Activated T-helper 1 cell treated with anti-CD3 and anti-CD28 coated beads, Interleukin-12 subunit alpha, Interleukin-12 subunit beta, Interleukin-2, Interleukin-4 antibody, amounts not matched to agents 30 ng/mL and 10 ng/mL and 1 ng/mL, durations not matched to agents 14 hours and 24 hours and 36 hours (primary cell): ENCODE results near the gene PAWR. TPM values are rescaled to one million over a fixed set of nuclear protein-coding genes. Genes with fewer than 3 reads are reported as not detected.

Experiments
- DNase-seq: peaks from one replicate; pipeline ENCODE4 v3.0.0; 2021; ENCODE audit warnings: low spot score
- H3K27ac Mint-ChIP-seq: one replicate; pipeline ENCODE4 v1.8.0; 2021; ENCODE audit warnings: mild to moderate bottlenecking, mixed read lengths
- H3K27me3 Mint-ChIP-seq: one replicate; pipeline ENCODE4 v1.8.0; 2022; ENCODE audit warnings: mild to moderate bottlenecking, moderate library complexity, mixed read lengths; ENCODE audit not compliant: insufficient read depth
- H3K36me3 Mint-ChIP-seq: one replicate; pipeline ENCODE4 v1.8.0; 2021; ENCODE audit warnings: low read depth, mixed read lengths
- H3K4me1 Mint-ChIP-seq: one replicate; pipeline ENCODE4 v1.8.0; 2021; ENCODE audit warnings: low read depth, mixed read lengths
- H3K4me3 Mint-ChIP-seq: one replicate; pipeline ENCODE4 v1.8.0; 2021; ENCODE audit warnings: mild to moderate bottlenecking, moderate library complexity, mixed read lengths
- H3K9me3 Mint-ChIP-seq: one replicate; pipeline ENCODE4 v1.8.0; 2021; ENCODE audit warnings: mixed read lengths
- intact Hi-C: fragments of 100-400 bp; cut with micrococcal nuclease; formaldehyde crosslinking; loops from one replicate; pipeline ENCODE4 v1.15.1; 2024
- total RNA-seq: library from RNA; stranded (reverse); gene quantifications from 2 replicates; pipeline ENCODE4 v1.2.3, GENCODE V29; 2022

The PAWR gene
- total RNA-seq, 1 donor from 2014 or later, result 6.1 TPM

DNA sequence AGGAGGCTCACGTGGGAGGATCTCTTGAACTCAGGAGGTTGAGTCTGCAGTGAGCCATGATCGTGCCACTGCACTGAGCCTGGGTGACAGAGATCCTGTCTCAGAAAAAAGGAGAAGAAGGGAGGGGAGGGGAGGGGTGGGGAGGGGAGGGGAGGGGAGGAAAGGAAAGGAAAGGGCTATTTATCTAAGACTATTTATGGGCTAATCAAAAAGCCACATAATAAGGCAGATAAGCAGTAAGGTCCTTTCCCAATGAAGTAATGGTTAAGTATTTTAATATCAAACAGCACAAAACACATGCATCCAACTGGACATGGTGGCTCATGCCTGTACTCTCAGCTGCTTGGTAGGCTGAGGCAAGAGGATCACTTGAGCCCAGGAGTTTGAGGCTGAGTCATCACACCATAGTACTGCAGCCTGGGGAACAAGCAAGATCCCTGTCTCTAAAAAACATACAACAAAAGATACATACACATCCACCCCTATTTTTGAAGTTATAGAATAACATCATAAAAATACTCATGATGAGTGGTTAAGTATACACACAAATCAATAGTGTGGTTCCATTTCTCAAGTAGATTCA lies 9.7 kb downstream of the PAWR start:
- intact Hi-C loops, result no loop called here
- Mint-ChIP-seq H3K4me1 (no peaks in the 10 kb centered on the region), H3K27me3 (peaks cover 6% of the 10 kb centered on the region), H3K27ac (no peak overlapping the region), H3K4me3 (no peak overlapping the region), H3K9me3 (no peaks in the 10 kb centered on the region), H3K36me3 (no peaks in the 10 kb centered on the region)
- no peak for DNase-seq

DNA sequence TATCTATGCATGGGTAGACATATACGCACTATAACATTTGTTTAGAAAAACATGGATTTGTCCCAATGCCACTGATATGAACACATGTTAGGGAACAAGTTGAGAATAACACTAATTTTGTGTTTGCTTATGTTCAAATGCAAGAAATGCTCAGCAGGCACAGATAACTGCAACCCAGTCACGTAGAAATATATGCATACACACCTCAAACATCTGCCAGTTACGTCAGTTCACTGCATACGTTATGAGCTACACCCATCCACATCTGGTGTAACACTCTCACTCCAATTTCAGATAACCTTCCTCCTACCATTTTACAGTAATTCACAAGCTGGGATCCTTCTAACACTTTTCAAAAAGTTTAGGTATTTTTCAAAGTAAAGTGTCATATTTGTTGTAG lies 10.7 kb downstream of the PAWR start:
- Mint-ChIP-seq H3K9me3 (no peaks in the 10 kb centered on the region), H3K27me3 (peaks cover 5% of the 10 kb centered on the region), H3K4me1 (no peaks in the 10 kb centered on the region), H3K4me3 (no peak overlapping the region), H3K27ac (no peak overlapping the region), H3K36me3 (no peaks in the 10 kb centered on the region)
- no peak for DNase-seq
- intact Hi-C loops, result no loop called here

DNA sequence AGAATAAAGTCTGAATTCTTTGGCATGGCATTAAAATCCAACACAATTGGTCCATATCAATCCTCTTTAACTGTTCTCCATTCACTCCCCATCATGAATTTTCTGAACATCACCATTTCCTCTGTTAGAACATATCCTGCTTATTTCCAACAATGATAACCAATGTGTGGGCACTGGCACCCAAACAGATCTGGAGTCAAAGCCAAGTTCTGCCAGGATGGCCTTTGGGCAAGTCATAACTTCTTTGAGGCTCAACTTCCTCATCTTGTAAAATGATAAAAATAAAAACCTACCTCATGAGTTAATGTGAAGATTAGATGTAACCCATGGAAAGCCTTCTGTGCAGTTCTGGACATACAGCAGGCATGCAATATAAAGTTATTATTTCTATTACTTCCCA lies 12.5 kb downstream of the PAWR start:
- Mint-ChIP-seq H3K36me3 (no peaks in the 10 kb centered on the region), H3K27ac (no peak overlapping the region), H3K27me3 (peaks cover 5% of the 10 kb centered on the region), H3K4me1 (no peaks in the 10 kb centered on the region), H3K4me3 (no peak overlapping the region), H3K9me3 (no peaks in the 10 kb centered on the region)
- DNase-seq, result no peak
- intact Hi-C loops, result no loop called here

DNA sequence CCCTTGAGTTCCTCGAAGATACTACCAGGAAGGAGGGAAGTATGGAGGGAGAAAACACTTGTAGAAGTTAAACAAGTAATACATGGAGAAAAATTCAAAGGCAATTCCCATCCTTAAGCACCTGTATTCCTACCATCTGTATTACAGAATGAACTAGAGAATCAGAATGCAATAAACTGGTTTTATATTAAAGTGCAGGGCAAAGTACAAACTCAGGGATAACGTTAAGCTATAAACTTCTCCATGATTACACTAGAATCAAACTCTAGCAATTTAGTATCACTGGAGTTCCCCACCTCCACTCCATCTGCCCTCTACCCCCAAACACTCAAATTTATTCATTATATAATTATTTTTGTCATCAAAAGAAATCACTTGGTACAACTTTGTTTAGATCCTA lies 13.1 kb downstream of the PAWR start:
- peaks cover 5% of the 10 kb centered on the region for H3K27me3 Mint-ChIP-seq
- no peak overlapping the region for H3K4me3 Mint-ChIP-seq
- no peaks in the 10 kb centered on the region for H3K9me3 Mint-ChIP-seq
- no peak for DNase-seq
- intact Hi-C loops, result no loop called here
- no peaks in the 10 kb centered on the region for H3K36me3 Mint-ChIP-seq
- no peaks in the 10 kb centered on the region for H3K4me1 Mint-ChIP-seq
- no peak overlapping the region for H3K27ac Mint-ChIP-seq

DNA sequence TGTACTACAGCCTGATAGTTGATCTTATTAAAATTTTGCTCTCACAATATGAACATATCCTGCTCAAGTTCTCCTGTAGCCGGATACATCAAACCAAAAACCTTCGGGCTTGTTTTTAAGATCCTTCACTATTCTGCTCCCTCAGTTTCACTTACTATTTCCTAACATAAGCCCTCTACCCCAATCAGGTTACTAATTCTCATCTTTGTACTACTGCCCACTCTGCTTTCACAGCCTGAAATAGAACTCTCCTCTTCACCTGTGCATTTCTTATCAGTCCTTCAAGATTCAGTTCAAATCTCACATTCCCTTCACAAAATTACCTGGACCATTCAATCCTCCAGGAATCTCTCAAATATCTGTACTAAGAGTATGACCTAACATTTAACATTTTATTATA lies 14.2 kb downstream of the PAWR start:
- H3K9me3 Mint-ChIP-seq, result no peaks in the 10 kb centered on the region
- DNase-seq, result no peak
- intact Hi-C loops, result no loop called here
- no peaks in the 10 kb centered on the region for H3K36me3 Mint-ChIP-seq
- H3K4me1 Mint-ChIP-seq, result no peaks in the 10 kb centered on the region
- peaks cover 2% of the 10 kb centered on the region for H3K27me3 Mint-ChIP-seq
- no peak overlapping the region for H3K4me3 Mint-ChIP-seq
- H3K27ac Mint-ChIP-seq, result no peak overlapping the region

DNA sequence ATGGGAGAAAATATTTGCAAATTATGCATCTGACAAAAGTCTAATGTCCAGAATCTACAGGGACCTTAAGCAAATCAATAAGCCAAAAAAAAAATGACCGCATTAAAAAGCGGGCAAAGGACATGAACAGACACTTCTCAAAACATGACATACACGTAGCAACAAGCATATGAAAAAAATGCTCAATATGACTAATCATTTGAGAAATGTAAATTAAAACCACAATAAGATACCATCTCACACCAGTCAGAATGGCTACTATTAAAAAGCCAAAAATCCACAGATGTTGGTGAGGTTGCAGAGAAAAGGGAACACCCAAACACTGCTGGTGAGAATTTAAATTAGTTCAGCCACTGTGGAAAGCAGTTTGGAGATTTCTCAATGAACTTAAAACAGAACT lies 16.1 kb downstream of the PAWR start:
- intact Hi-C loops, result no loop called here
- Mint-ChIP-seq H3K27ac (no peak overlapping the region), H3K9me3 (no peaks in the 10 kb centered on the region), H3K4me1 (no peaks in the 10 kb centered on the region), H3K27me3 (no peaks in the 10 kb centered on the region), H3K36me3 (no peaks in the 10 kb centered on the region), H3K4me3 (no peak overlapping the region)
- no peak for DNase-seq

DNA sequence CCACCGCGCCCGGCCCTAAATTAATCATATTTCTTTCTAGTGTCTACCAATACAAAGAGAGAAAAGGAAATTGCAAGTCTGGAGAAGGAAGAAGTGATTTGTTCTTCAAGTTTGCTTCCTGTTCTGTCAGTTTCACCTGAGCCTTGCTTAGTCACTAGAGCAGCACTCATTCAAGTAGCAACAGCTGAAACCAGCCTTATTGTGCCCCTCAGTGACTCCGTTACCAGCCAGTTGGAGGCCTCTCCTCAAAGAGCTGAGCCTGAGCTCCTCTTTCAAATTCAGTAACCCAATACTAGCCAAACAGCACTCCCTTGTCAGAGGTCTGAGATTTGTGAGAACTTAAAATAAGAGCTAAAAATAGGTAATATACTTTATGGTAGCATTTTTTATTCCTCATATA lies 17.4 kb downstream of the PAWR start:
- Mint-ChIP-seq H3K36me3 (no peaks in the 10 kb centered on the region), H3K4me3 (no peak overlapping the region), H3K27me3 (no peaks in the 10 kb centered on the region), H3K4me1 (no peaks in the 10 kb centered on the region), H3K27ac (no peak overlapping the region), H3K9me3 (no peaks in the 10 kb centered on the region)
- no peak for DNase-seq
- intact Hi-C loops, result no loop called here

- Mint-ChIP-seq H3K9me3 (no peaks in the 10 kb centered on the region), H3K4me1 (no peaks in the 10 kb centered on the region), H3K27me3 (no peaks in the 10 kb centered on the region), H3K27ac (no peak overlapping the region), H3K36me3 (no peaks in the 10 kb centered on the region), H3K4me3 (no peak overlapping the region)
- intact Hi-C loops, result no loop called here
- DNase-seq, result no peak
Observed at GRCh38 chr12:79668113-79668512, 22.7 kb downstream of the PAWR start.

DNA sequence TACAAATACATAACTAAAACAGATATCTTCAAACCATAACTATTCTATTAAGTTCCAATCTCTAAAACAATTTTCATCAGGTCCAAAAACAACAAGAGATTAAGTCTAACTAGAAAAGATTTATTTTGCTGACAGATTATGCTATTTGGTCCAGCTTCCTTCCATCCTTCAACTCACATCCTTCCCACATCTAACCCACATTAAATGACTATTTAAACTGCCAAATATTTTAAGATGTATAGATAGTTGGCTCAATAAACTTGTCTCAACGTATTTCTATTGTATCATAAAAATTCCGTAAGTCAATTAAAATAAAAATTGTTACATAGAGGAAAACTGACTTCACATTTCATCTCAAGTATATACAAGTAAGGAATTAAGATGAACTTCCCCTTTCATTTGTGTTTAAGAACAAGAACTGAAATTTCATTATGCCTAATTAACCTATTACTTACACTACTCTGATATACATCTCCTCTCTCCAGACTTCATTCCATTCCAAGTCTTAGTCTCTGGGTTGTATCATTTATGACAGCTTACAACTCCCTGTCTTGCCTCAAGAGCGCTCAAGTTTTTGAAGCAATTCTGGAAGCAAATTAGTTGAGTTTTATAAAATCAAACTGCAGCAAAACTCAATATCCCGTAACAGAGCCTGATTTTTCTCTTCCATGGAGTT lies 25.4 kb downstream of the PAWR start:
- Mint-ChIP-seq H3K36me3 (no peaks in the 10 kb centered on the region), H3K9me3 (no peaks in the 10 kb centered on the region), H3K27me3 (peaks cover 2% of the 10 kb centered on the region), H3K4me3 (no peak overlapping the region), H3K27ac (no peak overlapping the region), H3K4me1 (no peaks in the 10 kb centered on the region)
- intact Hi-C loops, result no loop called here
- DNase-seq, result no peak

- Mint-ChIP-seq H3K4me3 (no peak overlapping the region), H3K9me3 (no peaks in the 10 kb centered on the region), H3K27me3 (peaks cover 2% of the 10 kb centered on the region), H3K27ac (no peak overlapping the region), H3K36me3 (no peaks in the 10 kb centered on the region), H3K4me1 (no peaks in the 10 kb centered on the region)
- no peak for DNase-seq
- intact Hi-C loops, result no loop called here
Observed at GRCh38 chr12:79664518-79664917, 26.2 kb downstream of the PAWR start.

DNA sequence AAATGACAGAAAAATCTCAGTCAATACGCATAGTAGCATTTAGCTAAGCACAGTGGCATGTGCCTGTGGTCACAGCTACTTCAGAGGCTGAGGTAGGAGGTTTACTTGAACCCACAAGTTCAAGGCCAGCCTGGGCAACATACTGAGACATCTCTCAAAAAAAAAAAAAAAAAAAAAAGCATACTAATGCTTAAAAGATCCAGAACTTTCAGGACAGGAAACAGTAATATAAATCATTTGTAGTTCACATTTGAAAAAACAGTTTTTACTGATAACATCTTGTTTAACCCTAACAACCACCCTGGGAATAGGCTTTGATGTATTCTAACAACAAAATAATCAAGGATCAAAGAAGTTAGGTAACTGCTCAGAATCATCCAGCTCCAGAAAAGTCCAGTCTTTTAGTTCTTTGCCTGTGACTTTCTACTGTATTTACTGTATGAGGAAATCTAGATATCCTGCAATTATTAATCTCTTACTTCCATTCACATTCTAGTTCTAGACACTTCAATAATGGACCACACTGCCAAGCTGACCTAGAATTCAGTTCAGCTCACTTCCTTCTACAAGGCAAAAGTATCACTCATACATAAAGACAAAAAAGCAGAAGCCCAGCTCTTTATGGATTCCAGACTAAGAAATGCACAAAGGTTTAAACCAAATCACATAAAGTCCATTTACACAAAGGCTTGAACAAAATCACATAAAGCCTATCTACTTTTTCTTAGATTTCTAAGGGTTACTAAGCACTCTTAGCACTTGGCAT lies 28.5 kb downstream of the PAWR start:
- Mint-ChIP-seq H3K36me3 (no peaks in the 10 kb centered on the region), H3K4me3 (no peak overlapping the region), H3K27ac (no peak overlapping the region), H3K9me3 (no peaks in the 10 kb centered on the region), H3K27me3 (peaks cover 2% of the 10 kb centered on the region), H3K4me1 (no peaks in the 10 kb centered on the region)
- no peak for DNase-seq
- intact Hi-C loops, result no loop called here

DNA sequence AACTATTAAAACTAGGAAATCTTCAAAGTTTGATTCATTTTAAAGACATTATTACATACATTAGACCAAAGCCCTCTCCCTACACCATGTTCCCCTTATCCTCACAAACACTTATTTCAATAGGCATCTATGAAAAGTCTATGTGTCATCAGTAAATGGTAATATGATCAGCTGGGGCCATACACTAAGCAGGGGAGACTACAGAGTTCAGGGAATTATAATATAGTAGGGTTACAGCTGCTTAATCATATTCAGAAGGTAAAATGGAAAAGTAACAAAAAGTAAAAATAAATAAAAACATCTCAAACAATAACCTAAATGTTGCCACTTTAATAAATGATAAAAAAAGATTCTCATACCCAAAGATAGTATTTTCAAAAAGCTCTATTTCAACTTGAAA lies 29.1 kb downstream of the PAWR start:
- H3K36me3 Mint-ChIP-seq, result no peaks in the 10 kb centered on the region
- intact Hi-C loops, result no loop called here
- no peaks in the 10 kb centered on the region for H3K9me3 Mint-ChIP-seq
- H3K27ac Mint-ChIP-seq, result no peak overlapping the region
- DNase-seq, result no peak
- H3K4me1 Mint-ChIP-seq, result no peaks in the 10 kb centered on the region
- no peak overlapping the region for H3K4me3 Mint-ChIP-seq
- peaks cover 2% of the 10 kb centered on the region for H3K27me3 Mint-ChIP-seq

- H3K4me1 Mint-ChIP-seq, result no peaks in the 10 kb centered on the region
- no peaks in the 10 kb centered on the region for H3K9me3 Mint-ChIP-seq
- H3K4me3 Mint-ChIP-seq, result no peak overlapping the region
- no peak overlapping the region for H3K27ac Mint-ChIP-seq
- H3K27me3 Mint-ChIP-seq, result peaks cover 2% of the 10 kb centered on the region
- H3K36me3 Mint-ChIP-seq, result no peaks in the 10 kb centered on the region
- DNase-seq, result no peak
- intact Hi-C loops, result no loop called here
Observed at GRCh38 chr12:79659961-79660431, 30.8 kb downstream of the PAWR start.
